Choroid plexus epithelial cell (primary cell): Measurements from ENCODE around the gene KCNQ2.

Experiments used
- DNase-seq: peaks from one replicate; pipeline ENCODE4 v3.0.0-alpha.2; 2010; ENCODE audit warnings: low read depth
- H3K4me3 ChIP-seq: 2 replicates; pipeline ENCODE4 v1.5.1; 2011; ENCODE audit warnings: low read depth, mild to moderate bottlenecking, control low read depth, low read length, moderate library complexity
- TF ChIP-seq, protein P1 (sequence below): conservative IDR thresholded peaks from 2 replicates; pipeline ENCODE4 v1.5.1; 2011; ENCODE audit warnings: low read depth, mild to moderate bottlenecking, control low read depth, inconsistent platforms, low read length, moderate library complexity

KCNQ2 gene

DNA sequence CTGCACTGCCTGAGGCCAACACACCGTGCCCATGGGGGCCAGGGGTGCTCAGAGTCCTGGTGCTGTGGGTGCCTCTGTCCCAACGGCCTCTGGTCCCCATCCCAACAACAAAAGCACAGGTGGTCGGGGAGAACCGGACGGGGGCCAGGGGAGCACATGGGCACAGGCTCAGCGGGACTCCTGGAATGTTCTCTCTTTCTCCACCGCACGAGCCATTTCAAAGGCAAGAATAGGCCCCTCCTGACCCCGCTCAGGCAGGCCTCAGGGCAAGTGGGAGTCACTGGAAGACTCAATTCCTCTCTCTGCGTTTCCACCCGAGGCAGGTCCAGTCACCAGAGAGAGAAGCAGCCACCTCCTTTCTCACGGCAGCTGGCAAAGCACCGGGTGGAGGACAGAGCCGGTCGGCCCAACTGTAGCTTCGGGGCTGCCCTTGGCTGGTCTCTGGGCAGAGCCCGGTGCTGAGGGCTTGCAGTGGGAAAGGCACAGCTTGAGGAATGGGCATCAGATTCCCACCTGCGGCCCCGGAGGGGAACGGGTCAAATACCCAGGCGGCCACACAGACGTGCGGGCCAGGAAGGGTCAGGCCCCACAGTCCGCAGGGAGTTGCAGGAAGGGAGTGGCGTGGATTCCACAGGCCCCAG is 55.2 kb downstream of the KCNQ2 start:
- H3K4me3 ChIP-seq = no peak overlapping the region
- TF ChIP-seq, protein P1, sequence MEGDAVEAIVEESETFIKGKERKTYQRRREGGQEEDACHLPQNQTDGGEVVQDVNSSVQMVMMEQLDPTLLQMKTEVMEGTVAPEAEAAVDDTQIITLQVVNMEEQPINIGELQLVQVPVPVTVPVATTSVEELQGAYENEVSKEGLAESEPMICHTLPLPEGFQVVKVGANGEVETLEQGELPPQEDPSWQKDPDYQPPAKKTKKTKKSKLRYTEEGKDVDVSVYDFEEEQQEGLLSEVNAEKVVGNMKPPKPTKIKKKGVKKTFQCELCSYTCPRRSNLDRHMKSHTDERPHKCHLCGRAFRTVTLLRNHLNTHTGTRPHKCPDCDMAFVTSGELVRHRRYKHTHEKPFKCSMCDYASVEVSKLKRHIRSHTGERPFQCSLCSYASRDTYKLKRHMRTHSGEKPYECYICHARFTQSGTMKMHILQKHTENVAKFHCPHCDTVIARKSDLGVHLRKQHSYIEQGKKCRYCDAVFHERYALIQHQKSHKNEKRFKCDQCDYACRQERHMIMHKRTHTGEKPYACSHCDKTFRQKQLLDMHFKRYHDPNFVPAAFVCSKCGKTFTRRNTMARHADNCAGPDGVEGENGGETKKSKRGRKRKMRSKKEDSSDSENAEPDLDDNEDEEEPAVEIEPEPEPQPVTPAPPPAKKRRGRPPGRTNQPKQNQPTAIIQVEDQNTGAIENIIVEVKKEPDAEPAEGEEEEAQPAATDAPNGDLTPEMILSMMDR = no peak
- no peak for DNase-seq

GRCh38 chr20:63416631-63417030 is 55.8 kb downstream of the KCNQ2 start:
- no peak for DNase-seq
- TF ChIP-seq, protein P1 = no peak

GRCh38 chr20:63415647-63416391 is 56.6 kb downstream of the KCNQ2 start:
- DNase-seq = no peak
- TF ChIP-seq, protein P1 = no peak
- no peak overlapping the region for H3K4me3 ChIP-seq

More at GRCh38 chr20:63416631-63417030, 55.8 kb downstream of the KCNQ2 start:
- no peak overlapping the region for H3K4me3 ChIP-seq

- TF ChIP-seq, protein P1 = no peak
- no peak overlapping the region for H3K4me3 ChIP-seq
- DNase-seq = no peak
These were observed 57.6 kb downstream of the KCNQ2 start for GRCh38 chr20:63414720-63415430.

DNA sequence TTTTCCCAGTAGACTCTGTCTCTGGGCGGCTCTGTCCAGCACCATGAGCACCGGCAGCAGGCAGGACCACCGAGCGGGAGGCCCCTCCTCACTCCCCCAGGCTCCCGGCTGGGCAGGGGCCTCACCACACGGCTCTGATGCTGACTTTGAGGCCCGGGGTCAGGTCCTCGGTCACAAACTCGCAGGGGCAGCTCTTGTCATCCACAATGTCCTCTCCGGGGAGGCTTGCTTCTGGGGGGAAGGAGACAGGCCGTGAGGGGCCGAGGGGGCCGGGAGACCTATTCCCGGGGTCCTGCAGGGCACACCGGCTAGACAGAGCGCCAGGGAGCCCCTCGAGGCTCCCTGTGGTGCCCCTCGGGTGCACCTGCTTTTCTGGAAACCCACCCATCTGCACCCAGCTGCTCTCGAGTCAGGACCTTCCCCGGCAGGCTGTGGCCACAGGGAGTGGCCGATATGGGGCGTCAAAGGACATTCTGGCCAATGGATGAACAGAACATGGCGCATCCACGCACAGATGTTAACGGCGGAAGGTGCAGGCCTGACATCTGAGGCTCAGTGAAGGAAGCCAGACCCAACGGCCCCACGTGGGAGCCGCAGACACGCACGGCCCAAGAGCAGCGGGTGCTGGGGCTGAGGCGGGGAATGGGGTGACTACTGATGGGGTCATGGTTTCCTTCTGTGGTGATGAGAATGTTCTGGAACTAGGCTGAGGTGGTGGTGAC is 58.3 kb downstream of the KCNQ2 start:
- TF ChIP-seq, protein P1 = no peak
- no peak overlapping the region for H3K4me3 ChIP-seq
- no peak for DNase-seq

GRCh38 chr20:63413323-63413722 is 59.1 kb downstream of the KCNQ2 start:
- H3K4me3 ChIP-seq = no peak overlapping the region
- DNase-seq = no peak
- TF ChIP-seq, protein P1 = no peak
